ENCODE measurements around the gene NUSAP1. TPM values are rescaled to one million over a fixed set of nuclear protein-coding genes. Genes with fewer than 3 reads are reported as not detected.

Gene NUSAP1
- total and polyA plus RNA-seq, 2 of the 4 experiments (the other 2 are of a cell fraction): 59.2 to 123 TPM

DNA sequence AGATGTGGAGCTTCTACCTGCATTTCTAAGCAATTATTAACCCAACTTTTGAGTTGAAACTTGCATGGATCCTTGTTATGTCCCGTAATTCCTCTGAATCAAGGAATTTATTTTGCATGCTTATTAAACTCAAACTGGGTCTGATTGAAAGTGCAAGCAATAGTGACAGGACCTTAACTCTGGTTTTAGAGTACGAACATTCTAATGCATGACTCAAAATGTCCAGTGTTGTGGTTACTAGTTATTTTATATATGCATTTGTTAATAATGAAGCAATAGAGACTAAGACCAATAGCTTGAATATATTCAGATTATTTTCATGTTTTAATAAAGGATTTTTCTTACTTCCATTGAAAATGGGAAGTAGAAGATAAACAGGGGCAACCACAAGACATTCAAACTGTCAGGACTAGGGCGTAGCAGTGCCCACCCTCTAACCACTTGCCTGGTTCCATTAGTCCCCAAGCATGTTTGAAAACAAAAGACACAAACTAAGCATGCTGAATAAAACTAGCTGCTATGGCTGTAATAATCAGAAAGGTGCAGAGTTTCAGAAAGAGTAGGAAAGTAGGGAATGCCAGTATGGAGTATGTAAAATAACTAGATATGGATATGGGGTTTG is 28.4 kb upstream of the NUSAP1 start:
- ChIA-PET POLR2A (ENCODE audit: unreplicated experiment) (no interaction called here), CTCF (no interaction called here)
- Histone ChIP-seq H3K36me3 (ENCODE audit: control insufficient read depth, insufficient read depth, low read length) (0 out of 2 replicates have a peak, but pooled peaks cover 2% of the 10 kb centered on the region), H4K8ac (ENCODE audit: low read depth in 2 of 2, low read length in 2 of 2) (no peak overlapping the region), H3K23ac (ENCODE audit: low read depth, low read length) (no peak overlapping the region), H3K79me1 (ENCODE audit: low read depth in 1 of 2, low read length in 2 of 2) (peaks cover 0 to 5% of the 10 kb centered on the region in 2 experiments; a peak in 3 of 4 replicates), H3K9me1 (ENCODE audit: insufficient read depth, low read length) (no peaks in the 10 kb centered on the region; the same call in 1 of the 2 replicates), H2AK5ac (ENCODE audit: low read depth, low read length) (no peak overlapping the region), H3K4me2 (ENCODE audit: low read depth, low read length) (no peak overlapping the region), H3K9ac (ENCODE audit: low read depth, low read length) (no peak overlapping the region), H4K91ac (ENCODE audit: insufficient read depth, low read depth, low read length) (no peak overlapping the region), H3K18ac (ENCODE audit: low read depth, low read length) (no peak overlapping the region), H2BK20ac (ENCODE audit: low read depth, low read length) (no peak overlapping the region), H4K20me1 (ENCODE audit: insufficient read depth, low read length) (no peaks in the 10 kb centered on the region), H3K4ac (ENCODE audit: low read depth, low read length) (no peak overlapping the region), H2BK120ac (ENCODE audit: low read depth, low read length) (no peak overlapping the region), H3K27me3 (ENCODE audit: control insufficient read depth, insufficient read depth, low read length) (no peaks in the 10 kb centered on the region), H3K14ac (replicated peaks; ENCODE audit: low read depth, low read length) (no peak overlapping the region), H3K27ac (ENCODE audit: insufficient read depth, low read length) (no peak overlapping the region), H4K5ac (ENCODE audit: low read depth, low read length) (no peak overlapping the region), H2BK5ac (ENCODE audit: low read depth, low read length, poor library complexity, severe bottlenecking) (no peak overlapping the region), H2AFZ (replicated peaks; ENCODE audit: low read length, poor library complexity) (no peak overlapping the region), H3K4me1 (ENCODE audit: control insufficient read depth, insufficient read depth, low read length) (no peaks in the 10 kb centered on the region), H3K9me3 (ENCODE audit: control insufficient read depth, insufficient read depth, low read length) (no peaks in the 10 kb centered on the region), H3K4me3 (ENCODE audit: insufficient read depth, low read depth, low read length) (no peak overlapping the region), H3K56ac (ENCODE audit: extremely low read depth, insufficient read depth, low read length) (no peak overlapping the region), H2BK15ac (ENCODE audit: low read depth, low read length) (no peak overlapping the region), H2AK9ac (replicated peaks; ENCODE audit: low read depth, low read length, poor library complexity) (no peak overlapping the region)
- dilution Hi-C loops (cut with HindIII; ENCODE audit: low sequenced_read_pairs, unreplicated experiment): no loop called here
- WGBS, 2 experiments (ENCODE audit: extremely low coverage in 2 of 2, insufficient read length in 1 of 2): no CpG with 5 or more reads among the region's 3 CpGs
- no TSS peak for BruUV-seq (replicated peaks)
- in situ Hi-C loops (cut with MboI; ENCODE audit: low sequenced_read_pairs): no loop called here
- ATAC-seq (ENCODE audit: low read depth): no peak
- DNase-seq: no peak
- intact Hi-C loops (cut with micrococcal nuclease): no loop called here
- no peak for TF ChIP-seq MAFK (IDR thresholded peaks at IDR 0.05; ENCODE audit: low read depth, low read length)
